Measurements from ENCODE around the gene PI4KA. TPM values are rescaled to one million over a fixed set of nuclear protein-coding genes. Genes with fewer than 3 reads are reported as not detected.

PI4KA gene
- total RNA-seq, 1 donor from 2014 or later, result 24.4 TPM

GRCh38 chr22:20729194-20729593 lies 129.4 kb downstream of the PI4KA start:
- Histone ChIP-seq H3K36me3 (no peaks in the 10 kb centered on the region), H3K27ac (no peak overlapping the region)
- H3K36me3 Mint-ChIP-seq, result peaks cover 10% of the 10 kb centered on the region

GRCh38 chr22:20728523-20729190 lies 130.0 kb downstream of the PI4KA start:
- no peak overlapping the region for H3K4me3 Mint-ChIP-seq
- H3K4me1 ChIP-seq, result no peaks in the 10 kb centered on the region
- H4K20me1 ChIP-seq (ENCODE audit: low read depth), result no peaks in the 10 kb centered on the region
- TF ChIP-seq CTCF (IDR thresholded peaks at IDR 0.05), result no peak
- no peak for TF ChIP-seq EZH2phosphoT487 (IDR thresholded peaks at IDR 0.05)
- TF ChIP-seq EZH2 (IDR thresholded peaks at IDR 0.05), result no peak
- H3K36me3 ChIP-seq, result no peaks in the 10 kb centered on the region
- H3K27ac Mint-ChIP-seq, result no peak overlapping the region
- no peaks in the 10 kb centered on the region for H3F3A ChIP-seq (ENCODE audit: low read depth)
- peaks cover 10% of the 10 kb centered on the region for H3K36me3 Mint-ChIP-seq
- H3K9me3 ChIP-seq (ENCODE audit: low read depth), result no peaks in the 10 kb centered on the region
- no peaks in the 10 kb centered on the region for H3K4me1 Mint-ChIP-seq
- H3K27me3 ChIP-seq, result no peaks in the 10 kb centered on the region
- no peak overlapping the region for H3K9ac ChIP-seq
- H3K9me3 Mint-ChIP-seq, result no peaks in the 10 kb centered on the region
- DNase-seq (ENCODE audit: low spot score), result no peak
- H3K79me2 ChIP-seq (ENCODE audit: low read depth), result no peaks in the 10 kb centered on the region
- no peak overlapping the region for H3K4me2 ChIP-seq
- no peak overlapping the region for H2AFZ ChIP-seq (replicated peaks)
- H3K4me3 ChIP-seq, result no peak overlapping the region
- H3K27ac ChIP-seq, result no peak overlapping the region
- no peaks in the 10 kb centered on the region for H3K27me3 Mint-ChIP-seq (ENCODE audit: insufficient read depth, low read depth)

More at GRCh38 chr22:20729194-20729593, 129.4 kb downstream of the PI4KA start:
- Mint-ChIP-seq H3K4me3 (no peak overlapping the region), H3K27me3 (ENCODE audit: insufficient read depth, low read depth) (no peaks in the 10 kb centered on the region), H3K27ac (no peak overlapping the region), H3K9me3 (no peaks in the 10 kb centered on the region), H3K4me1 (no peaks in the 10 kb centered on the region)
- TF ChIP-seq EZH2 (IDR thresholded peaks at IDR 0.05) (no peak), CTCF (IDR thresholded peaks at IDR 0.05) (no peak), EZH2phosphoT487 (IDR thresholded peaks at IDR 0.05) (no peak)
- no peaks in the 10 kb centered on the region for H3K27me3 ChIP-seq
- no peaks in the 10 kb centered on the region for H3F3A ChIP-seq (ENCODE audit: low read depth)
- no peaks in the 10 kb centered on the region for H4K20me1 ChIP-seq (ENCODE audit: low read depth)
- no peak overlapping the region for H3K4me2 ChIP-seq
- no peak overlapping the region for H3K4me3 ChIP-seq
- no peaks in the 10 kb centered on the region for H3K79me2 ChIP-seq (ENCODE audit: low read depth)
- H3K9ac ChIP-seq, result no peak overlapping the region
- no peaks in the 10 kb centered on the region for H3K9me3 ChIP-seq (ENCODE audit: low read depth)
- no peak for DNase-seq (ENCODE audit: low spot score)
- no peaks in the 10 kb centered on the region for H3K4me1 ChIP-seq
- H2AFZ ChIP-seq (replicated peaks), result no peak overlapping the region

- H3K27ac ChIP-seq, result no peak overlapping the region
- no peaks in the 10 kb centered on the region for H3K9me3 Mint-ChIP-seq
- no peak overlapping the region for H3K27ac Mint-ChIP-seq
- no peak overlapping the region for H3K9ac ChIP-seq
- no peak overlapping the region for H3K4me3 ChIP-seq
- no peaks in the 10 kb centered on the region for H3K27me3 Mint-ChIP-seq (ENCODE audit: insufficient read depth, low read depth)
- no peaks in the 10 kb centered on the region for H3K36me3 ChIP-seq
- no peaks in the 10 kb centered on the region for H3K4me1 ChIP-seq
- no peaks in the 10 kb centered on the region for H3F3A ChIP-seq (ENCODE audit: low read depth)
- H4K20me1 ChIP-seq (ENCODE audit: low read depth), result no peaks in the 10 kb centered on the region
- no peaks in the 10 kb centered on the region for H3K9me3 ChIP-seq (ENCODE audit: low read depth)
- H3K4me1 Mint-ChIP-seq, result no peaks in the 10 kb centered on the region
- H3K27me3 ChIP-seq, result no peaks in the 10 kb centered on the region
- H3K79me2 ChIP-seq (ENCODE audit: low read depth), result no peaks in the 10 kb centered on the region
- DNase-seq (ENCODE audit: low spot score), result no peak
- H2AFZ ChIP-seq (replicated peaks), result no peak overlapping the region
- H3K4me3 Mint-ChIP-seq, result no peak overlapping the region
- H3K36me3 Mint-ChIP-seq, result peaks cover 12% of the 10 kb centered on the region
- no peak overlapping the region for H3K4me2 ChIP-seq
- TF ChIP-seq EZH2phosphoT487 (IDR thresholded peaks at IDR 0.05), result no peak
- no peak for TF ChIP-seq CTCF (IDR thresholded peaks at IDR 0.05)
- TF ChIP-seq EZH2 (IDR thresholded peaks at IDR 0.05), result no peak
These were observed 131.2 kb downstream of the PI4KA start for GRCh38 chr22:20727118-20728015.

Data from neural progenitor cell (in vitro differentiated cells).